Loucy (cell line): ENCODE data around the gene FCSK.
"Not testable (repeated sequence)": the region's sequence is repeated elsewhere in the genome, so short reads cannot be mapped to it uniquely, and the experiment has no call there.

Experiments
- H2AFZ ChIP-seq: fragments of 200-600 bp; sonication (generic); 2 replicates; pipeline ENCODE4 v1.6.0; 2016; ENCODE audit warnings: antibody characterized with exemption, mild to moderate bottlenecking, low read length, moderate library complexity
- H3F3A ChIP-seq: fragments of 200-600 bp; 2 replicates; pipeline ENCODE4 v1.6.0; 2016; ENCODE audit warnings: antibody characterized with exemption, low read depth, mild to moderate bottlenecking
- H3K27me3 ChIP-seq: fragments of 200-600 bp; sonication (generic); 2 replicates; pipeline ENCODE4 v1.6.1; 2014; ENCODE audit warnings: low read length, mild to moderate bottlenecking; ENCODE audit not compliant: insufficient read depth, poor library complexity, severe bottlenecking
- H3K36me3 ChIP-seq: fragments of 200-600 bp; sonication (generic); 2 replicates; pipeline ENCODE4 v1.6.1; 2016; ENCODE audit warnings: low read length; ENCODE audit not compliant: insufficient read depth
- H3K4me1 ChIP-seq: fragments of 200-600 bp; sonication (generic); 2 replicates; pipeline ENCODE4 v1.5.1; 2014; ENCODE audit warnings: low read length, mild to moderate bottlenecking; ENCODE audit not compliant: insufficient read depth, poor library complexity, severe bottlenecking
- H3K4me2 ChIP-seq: fragments of 200-600 bp; sonication (generic); 2 replicates; pipeline ENCODE4 v1.6.0; 2014; ENCODE audit warnings: antibody characterized with exemption, low read length, low read depth, mild to moderate bottlenecking; ENCODE audit not compliant: poor library complexity, severe bottlenecking
- H3K4me3 ChIP-seq: fragments of 200-600 bp; sonication (generic); 2 replicates; pipeline ENCODE4 v1.5.1; 2014; ENCODE audit warnings: low read length, mild to moderate bottlenecking, mixed read lengths; ENCODE audit not compliant: poor library complexity, severe bottlenecking
- H3K79me2 ChIP-seq: fragments of 200-600 bp; sonication (generic); 2 replicates; pipeline ENCODE4 v1.6.1; 2014; ENCODE audit warnings: low read length; ENCODE audit not compliant: insufficient read depth
- H3K9ac ChIP-seq: fragments of 200-600 bp; sonication (generic); 2 replicates; pipeline ENCODE4 v1.6.0; 2014; ENCODE audit warnings: mild to moderate bottlenecking, low read depth, low read length, moderate library complexity; ENCODE audit not compliant: poor library complexity, severe bottlenecking
- H3K9me2 ChIP-seq: fragments of 200-600 bp; sonication (generic); replicated peaks from 2 replicates; pipeline ENCODE4 v1.6.1; 2016; ENCODE audit warnings: low read depth, low read length, mixed read lengths
- H3K9me3 ChIP-seq: fragments of 200-600 bp; sonication (generic); 2 replicates; pipeline ENCODE4 v1.6.1; 2014; ENCODE audit warnings: mild to moderate bottlenecking, antibody characterized with exemption, low read length, low read depth; ENCODE audit not compliant: insufficient read depth
- H4K20me1 ChIP-seq: fragments of 200-600 bp; sonication (generic); 2 replicates; pipeline ENCODE4 v1.6.0; 2014; ENCODE audit warnings: antibody characterized with exemption, low read length, mild to moderate bottlenecking; ENCODE audit not compliant: insufficient read depth, poor library complexity, severe bottlenecking
- EZH2phosphoT487 ChIP-seq: fragments of 200-600 bp; IDR thresholded peaks from 2 replicates; pipeline ENCODE4 v1.6.1; 2018; ENCODE audit warnings: antibody characterized with exemption, mild to moderate bottlenecking, moderate library complexity, borderline replicate concordance
- TF ChIP-seq, protein P1 (sequence below): fragments of 200-600 bp; sonication (generic); conservative IDR thresholded peaks from 2 replicates; pipeline ENCODE4 v1.5.1; 2014; ENCODE audit warnings: mild to moderate bottlenecking, antibody characterized with exemption, low read length

The FCSK gene

DNA sequence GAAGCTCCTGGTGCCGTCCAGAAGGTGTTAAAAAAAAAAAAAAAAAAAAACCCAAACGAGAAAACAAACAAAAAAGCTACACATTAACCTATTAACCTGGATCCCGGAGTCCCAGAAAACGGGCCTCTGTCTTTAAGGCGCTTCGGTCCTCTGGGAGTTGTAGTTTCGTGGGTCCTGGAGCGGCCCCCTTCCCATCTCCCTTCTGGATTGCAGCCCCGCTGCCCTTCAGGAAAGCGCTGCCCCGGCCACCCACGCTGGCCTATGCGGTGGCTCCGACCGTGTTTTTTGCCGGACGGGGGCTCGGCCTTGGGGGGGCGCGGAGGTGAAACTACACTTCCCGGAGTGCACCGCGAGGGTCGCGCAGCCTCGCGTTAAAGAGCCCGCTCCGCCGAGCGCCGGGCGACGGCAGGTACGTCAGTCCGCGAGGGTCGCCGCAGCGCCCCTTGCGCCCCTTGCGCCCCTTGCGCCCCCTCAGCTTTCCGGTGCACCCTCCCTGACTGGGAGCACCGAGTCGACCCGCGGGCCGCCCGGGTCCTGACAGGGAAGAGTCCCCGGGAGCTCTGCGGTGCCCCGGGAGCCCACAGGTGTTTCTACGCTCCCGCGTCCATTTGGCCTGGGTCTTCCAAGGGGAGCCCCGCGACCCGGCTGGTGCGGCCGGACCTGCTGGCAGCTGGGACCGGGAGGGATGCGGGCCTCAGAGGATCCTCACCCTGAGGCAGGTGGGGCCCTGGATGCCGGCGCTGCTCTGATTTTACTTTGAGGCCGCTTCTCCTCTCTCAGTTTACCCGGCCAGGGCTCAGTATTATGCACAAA is at the start of gene FCSK:
Gene FCSK (plus strand): TSS at position 374 of the 813 bp plus-strand sequence. CDS start 8,596 bp downstream, outside the sequence.
- H4K20me1 ChIP-seq = no peaks in the 10 kb centered on the region
- H3K27me3 ChIP-seq = no peaks in the 10 kb centered on the region
- H3K4me1 ChIP-seq = peaks cover 3% of the 10 kb centered on the region
- no peaks in the 10 kb centered on the region for H3K9me3 ChIP-seq
- H3F3A ChIP-seq = no peaks in the 10 kb centered on the region
- H3K9me2 ChIP-seq = no peaks in the 10 kb centered on the region
- H3K36me3 ChIP-seq = no peaks in the 10 kb centered on the region
- H3K4me3 ChIP-seq = peak within 1 kb of the TSS; percentile 84
- H3K4me2 ChIP-seq = peak within 1 kb of the TSS; percentile 86
- no peaks in the 10 kb centered on the region for H3K79me2 ChIP-seq
- no peak for TF ChIP-seq EZH2phosphoT487
- TF ChIP-seq, protein P1, sequence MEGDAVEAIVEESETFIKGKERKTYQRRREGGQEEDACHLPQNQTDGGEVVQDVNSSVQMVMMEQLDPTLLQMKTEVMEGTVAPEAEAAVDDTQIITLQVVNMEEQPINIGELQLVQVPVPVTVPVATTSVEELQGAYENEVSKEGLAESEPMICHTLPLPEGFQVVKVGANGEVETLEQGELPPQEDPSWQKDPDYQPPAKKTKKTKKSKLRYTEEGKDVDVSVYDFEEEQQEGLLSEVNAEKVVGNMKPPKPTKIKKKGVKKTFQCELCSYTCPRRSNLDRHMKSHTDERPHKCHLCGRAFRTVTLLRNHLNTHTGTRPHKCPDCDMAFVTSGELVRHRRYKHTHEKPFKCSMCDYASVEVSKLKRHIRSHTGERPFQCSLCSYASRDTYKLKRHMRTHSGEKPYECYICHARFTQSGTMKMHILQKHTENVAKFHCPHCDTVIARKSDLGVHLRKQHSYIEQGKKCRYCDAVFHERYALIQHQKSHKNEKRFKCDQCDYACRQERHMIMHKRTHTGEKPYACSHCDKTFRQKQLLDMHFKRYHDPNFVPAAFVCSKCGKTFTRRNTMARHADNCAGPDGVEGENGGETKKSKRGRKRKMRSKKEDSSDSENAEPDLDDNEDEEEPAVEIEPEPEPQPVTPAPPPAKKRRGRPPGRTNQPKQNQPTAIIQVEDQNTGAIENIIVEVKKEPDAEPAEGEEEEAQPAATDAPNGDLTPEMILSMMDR = peak; percentile 22
- H2AFZ ChIP-seq = peak within 1 kb of the TSS; percentile 99
- peak within 1 kb of the TSS; percentile 78 for H3K9ac ChIP-seq

DNA sequence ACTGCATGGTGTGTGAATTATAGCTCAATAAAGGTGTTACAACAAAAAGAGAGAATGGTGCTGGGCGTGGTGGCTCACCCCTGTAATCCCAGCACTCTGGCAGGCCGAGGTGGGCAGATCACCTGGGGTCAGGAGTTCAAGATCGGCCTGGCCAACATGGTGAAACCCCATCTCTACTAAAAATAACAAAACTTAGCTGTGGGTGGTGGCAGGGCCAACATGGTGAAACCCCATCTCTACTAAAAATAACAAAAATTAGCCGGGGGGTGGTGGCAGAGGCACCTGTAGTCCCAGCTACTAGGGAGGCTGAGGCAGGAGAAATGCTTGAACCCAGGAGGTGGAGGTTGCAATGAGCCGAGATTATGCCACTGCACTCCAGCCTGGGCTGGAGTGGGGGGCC is 48.3 kb upstream of the FCSK start:
- H3K36me3 ChIP-seq, H3K4me1 ChIP-seq, H3K9ac ChIP-seq, H3K27me3 ChIP-seq, H3F3A ChIP-seq, H2AFZ ChIP-seq, H3K4me3 ChIP-seq, H3K4me2 ChIP-seq, H3K9me3 ChIP-seq, H3K9me2 ChIP-seq: not testable (repeated sequence)
- Histone ChIP-seq H4K20me1 (peaks cover 37% of the 10 kb centered on the region), H3K79me2 (peaks cover 10% of the 10 kb centered on the region; the same call in 1 of the 2 replicates)

DNA sequence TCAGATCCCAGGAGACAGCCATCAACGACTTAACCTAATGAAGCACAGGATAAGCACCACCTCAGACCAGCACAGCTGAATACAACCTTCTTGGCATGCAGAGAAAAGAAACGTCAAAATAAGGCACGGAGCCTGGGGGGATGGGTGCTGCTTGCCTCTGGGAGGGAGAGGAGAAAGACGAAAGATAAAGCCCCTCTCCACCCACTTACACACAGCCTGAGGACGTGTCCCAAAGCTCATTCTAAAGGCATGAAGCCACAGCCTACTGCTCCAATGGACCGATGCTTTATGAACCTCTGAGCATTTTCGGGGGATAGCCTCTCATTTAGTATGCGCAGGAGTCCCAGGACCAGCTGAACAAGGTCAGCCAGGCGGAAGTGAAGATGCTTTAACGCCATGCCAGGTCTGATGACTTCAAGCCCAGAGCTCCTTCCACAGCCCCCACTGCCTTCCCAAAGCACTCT is 46.6 kb upstream of the FCSK start:
- 0 out of 2 replicates have a peak, but pooled peaks cover 4% of the 10 kb centered on the region for H3F3A ChIP-seq
- H2AFZ ChIP-seq = no peak overlapping the region
- no peak overlapping the region for H3K4me2 ChIP-seq
- H3K9me2 ChIP-seq = no peaks in the 10 kb centered on the region
- TF ChIP-seq, protein P1 = no peak
- no peak for TF ChIP-seq EZH2phosphoT487
- H3K36me3 ChIP-seq = peaks cover 13% of the 10 kb centered on the region; the same call in 1 of the 2 replicates
- H3K9me3 ChIP-seq = no peaks in the 10 kb centered on the region
- H4K20me1 ChIP-seq = peaks cover 32% of the 10 kb centered on the region
- no peaks in the 10 kb centered on the region for H3K27me3 ChIP-seq
- H3K4me1 ChIP-seq = peaks cover 10% of the 10 kb centered on the region
- H3K4me3 ChIP-seq = no peak overlapping the region
- no peak overlapping the region for H3K9ac ChIP-seq
- H3K79me2 ChIP-seq = peaks cover 8% of the 10 kb centered on the region; the same call in 1 of the 2 replicates
